ENCODE measurements around the gene SLC29A3.

Gene SLC29A3

GRCh38 chr10:71325267-71325666 is 6.2 kb downstream of the SLC29A3 start:
- Histone ChIP-seq H3K27me3 (no peaks in the 10 kb centered on the region), H3K27ac (no peak overlapping the region), H3K4me3 (ENCODE audit: low read depth in 1 of 2, low read length in 1 of 2) (no peak overlapping the region), H3K9me3 (no peaks in the 10 kb centered on the region), H3K36me3 (no peaks in the 10 kb centered on the region), H3K4me1 (ENCODE audit: control insufficient read depth in 1 of 2, insufficient read depth in 1 of 2, low read depth in 1 of 2, low read length in 1 of 2) (peaks cover 0 to 4% of the 10 kb centered on the region in 2 experiments)
- no peak for TF ChIP-seq CTCF (IDR thresholded peaks at IDR 0.05)

- no peaks in the 10 kb centered on the region for H3K36me3 ChIP-seq
Observed at GRCh38 chr10:71326464-71326881, 7.4 kb downstream of the SLC29A3 start.

GRCh38 chr10:71330789-71331404 is 11.8 kb downstream of the SLC29A3 start:
- Histone ChIP-seq H3K27me3 (no peaks in the 10 kb centered on the region), H3K36me3 (no peaks in the 10 kb centered on the region), H3K4me3 (ENCODE audit: low read depth in 1 of 2, low read length in 1 of 2) (no peak overlapping the region), H3K9me3 (no peaks in the 10 kb centered on the region), H3K4me1 (ENCODE audit: control insufficient read depth in 1 of 2, insufficient read depth in 1 of 2, low read depth in 1 of 2, low read length in 1 of 2) (peaks cover 4 to 7% of the 10 kb centered on the region in 2 experiments), H3K27ac (no peak overlapping the region)
- no peak for TF ChIP-seq CTCF (IDR thresholded peaks at IDR 0.05)

More at GRCh38 chr10:71326464-71326881, 7.4 kb downstream of the SLC29A3 start:
- Histone ChIP-seq H3K4me1 (ENCODE audit: control insufficient read depth in 1 of 2, insufficient read depth in 1 of 2, low read depth in 1 of 2, low read length in 1 of 2) (peaks cover 0 to 4% of the 10 kb centered on the region in 2 experiments), H3K9me3 (no peaks in the 10 kb centered on the region), H3K27ac (no peak overlapping the region), H3K4me3 (ENCODE audit: low read depth in 1 of 2, low read length in 1 of 2) (no peak overlapping the region), H3K27me3 (no peaks in the 10 kb centered on the region)
- TF ChIP-seq CTCF (IDR thresholded peaks at IDR 0.05), result no peak

GRCh38 chr10:71331736-71332135 is 12.7 kb downstream of the SLC29A3 start:
- no peak for TF ChIP-seq CTCF (IDR thresholded peaks at IDR 0.05)
- Histone ChIP-seq H3K27me3 (no peaks in the 10 kb centered on the region), H3K36me3 (no peaks in the 10 kb centered on the region)

GRCh38 chr10:71332466-71332865 is 13.4 kb downstream of the SLC29A3 start:
- Histone ChIP-seq H3K4me3 (ENCODE audit: low read depth in 1 of 2, low read length in 1 of 2) (no peak overlapping the region), H3K36me3 (no peaks in the 10 kb centered on the region), H3K9me3 (no peaks in the 10 kb centered on the region), H3K27ac (no peak overlapping the region), H3K27me3 (no peaks in the 10 kb centered on the region), H3K4me1 (ENCODE audit: control insufficient read depth in 1 of 2, insufficient read depth in 1 of 2, low read depth in 1 of 2, low read length in 1 of 2) (peaks cover 4 to 7% of the 10 kb centered on the region in 2 experiments)
- no peak for TF ChIP-seq CTCF (IDR thresholded peaks at IDR 0.05)

More at GRCh38 chr10:71331736-71332135, 12.7 kb downstream of the SLC29A3 start:
- Histone ChIP-seq H3K27ac (no peak overlapping the region), H3K9me3 (no peaks in the 10 kb centered on the region), H3K4me3 (ENCODE audit: low read depth in 1 of 2, low read length in 1 of 2) (no peak overlapping the region), H3K4me1 (ENCODE audit: control insufficient read depth in 1 of 2, insufficient read depth in 1 of 2, low read depth in 1 of 2, low read length in 1 of 2) (peaks cover 4 to 7% of the 10 kb centered on the region in 2 experiments)

All from neutrophil (primary cell).